22Rv1 (cell line): ENCODE data around the gene RMP24.

Experiments
- ZFX ChIP-seq: fragments of 450-650 bp; IDR thresholded peaks from 2 replicates; pipeline ENCODE4 v1.6.1; 2017; ENCODE audit warnings: antibody characterized with exemption, borderline replicate concordance
- TF ChIP-seq, protein P1 (sequence below): fragments of 450-650 bp; IDR thresholded peaks from 2 replicates; pipeline ENCODE4 v1.5.1; 2017; ENCODE audit warnings: mild to moderate bottlenecking

DNA sequence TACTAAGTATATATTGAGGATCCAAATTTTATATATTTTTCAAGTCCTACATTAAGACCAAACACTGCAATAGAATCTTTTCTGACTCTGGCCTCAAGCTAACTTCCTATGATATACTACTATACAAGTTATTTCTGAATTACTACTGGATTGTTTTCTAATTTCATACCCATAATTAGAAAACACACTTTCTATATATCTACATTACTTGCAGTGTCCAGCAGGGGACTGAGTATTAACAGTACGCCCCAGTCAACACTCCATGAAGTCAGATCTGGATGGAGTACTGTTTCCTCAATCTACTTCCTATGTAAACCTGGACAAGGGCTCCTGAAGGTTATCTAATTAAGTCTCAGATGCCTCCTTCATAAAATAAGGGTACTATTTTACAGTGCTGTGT, 26.5 kb downstream of the RMP24 start:
- TF ChIP-seq, protein P1, sequence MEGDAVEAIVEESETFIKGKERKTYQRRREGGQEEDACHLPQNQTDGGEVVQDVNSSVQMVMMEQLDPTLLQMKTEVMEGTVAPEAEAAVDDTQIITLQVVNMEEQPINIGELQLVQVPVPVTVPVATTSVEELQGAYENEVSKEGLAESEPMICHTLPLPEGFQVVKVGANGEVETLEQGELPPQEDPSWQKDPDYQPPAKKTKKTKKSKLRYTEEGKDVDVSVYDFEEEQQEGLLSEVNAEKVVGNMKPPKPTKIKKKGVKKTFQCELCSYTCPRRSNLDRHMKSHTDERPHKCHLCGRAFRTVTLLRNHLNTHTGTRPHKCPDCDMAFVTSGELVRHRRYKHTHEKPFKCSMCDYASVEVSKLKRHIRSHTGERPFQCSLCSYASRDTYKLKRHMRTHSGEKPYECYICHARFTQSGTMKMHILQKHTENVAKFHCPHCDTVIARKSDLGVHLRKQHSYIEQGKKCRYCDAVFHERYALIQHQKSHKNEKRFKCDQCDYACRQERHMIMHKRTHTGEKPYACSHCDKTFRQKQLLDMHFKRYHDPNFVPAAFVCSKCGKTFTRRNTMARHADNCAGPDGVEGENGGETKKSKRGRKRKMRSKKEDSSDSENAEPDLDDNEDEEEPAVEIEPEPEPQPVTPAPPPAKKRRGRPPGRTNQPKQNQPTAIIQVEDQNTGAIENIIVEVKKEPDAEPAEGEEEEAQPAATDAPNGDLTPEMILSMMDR: peak; percentile 37
- no peak for TF ChIP-seq ZFX
